Upper lobe of left lung (tissue), 6 donors: ENCODE data around the gene RHBDF2. TPM values are rescaled to one million over a fixed set of nuclear protein-coding genes. Genes with fewer than 3 reads are reported as not detected.

Source experiments
- ATAC-seq, 2 donors: fragments of 200-7000 bp; cut with Tn5 transposase; one replicate each; pipeline ENCODE4 v1.9.1; 2022; ENCODE audit warnings: mild to moderate bottlenecking in 2 of 2, moderate library complexity in 2 of 2; ENCODE audit not compliant: low FRiP score in 2 of 2
- DNase-seq, 2 donors: peaks; one replicate each; pipeline ENCODE4 v3.0.0-alpha.2; 2019 to 2020
- H3K27ac ChIP-seq, 4 donors: fragments of 200-600 bp; sonication (generic); one replicate each; pipeline ENCODE4 v1.5.1; 2016 to 2019
- H3K27me3 ChIP-seq, 4 donors: fragments of 200-600 bp; sonication (generic); one replicate each; pipeline ENCODE4 v1.5.1; 2017 to 2019
- H3K36me3 ChIP-seq, 4 donors: fragments of 200-600 bp; sonication (generic); one replicate each; pipeline ENCODE4 v1.5.1; 2016 to 2019
- H3K4me1 ChIP-seq, 4 donors: fragments of 200-600 bp; sonication (generic); one replicate each; pipeline ENCODE4 v1.5.1; 2018 to 2019
- H3K4me3 ChIP-seq, 4 donors: fragments of 200-600 bp; sonication (generic); one replicate each; pipeline ENCODE4 v1.5.1; 2017 to 2019; ENCODE audit warnings: mild to moderate bottlenecking in 2 of 4, moderate library complexity in 1 of 4
- H3K9me3 ChIP-seq, 4 donors: fragments of 200-600 bp; sonication (generic); one replicate each; pipeline ENCODE4 v1.5.1; 2018 to 2019
- CTCF ChIP-seq, 6 experiments: fragments of 450-650 bp in 4 of 6; fragments of 200-600 bp in 2 of 6; sonication (generic) in 2 of 6; IDR thresholded peaks; one replicate each; pipeline ENCODE4 v1.5.1; 2016 to 2019; ENCODE audit warnings: antibody characterized with exemption in 6 of 6
- EP300 ChIP-seq, 4 donors: sonication (generic); formaldehyde crosslinking; IDR thresholded peaks; one replicate each; pipeline ENCODE4 v1.5.1; 2017; ENCODE audit warnings: antibody characterized with exemption in 4 of 4, control low read depth in 2 of 4
- POLR2A ChIP-seq, 4 donors: fragments of 450-650 bp; IDR thresholded peaks; one replicate each; pipeline ENCODE4 v1.5.1; 2016 to 2017; ENCODE audit warnings: antibody characterized with exemption in 4 of 4, mild to moderate bottlenecking in 2 of 4
- POLR2AphosphoS5 ChIP-seq, 2 donors: sonication (generic); formaldehyde crosslinking; IDR thresholded peaks; one replicate each; pipeline ENCODE4 v1.5.1; 2017; ENCODE audit warnings: antibody characterized with exemption in 2 of 2
- WGBS, 2 donors: methylation state at CpG; one replicate each; pipeline ENCODE4 v1.1.5; 2017 to 2018; 5-methylcytosine and 5-hydroxymethylcytosine counted together
- total RNA-seq, 6 donors: library from RNA; depleted of rRNA in 4 of 6; stranded (reverse); fragments of >200 nt in 4 of 6; gene quantifications; one replicate each; pipeline versions ENCODE4 v1.1.0 to v1.2.1, GENCODE V29; 2016 to 2021
- donor health status: DM: no; HTN: no; CAD: no; lungs with moderate emphysema.
- donor health status: DM: no; HTN: yes; CAD: no; lungs with severe emphysema.

The RHBDF2 gene
- total RNA-seq, 6 donors from 2014 or later = 34.3 to 137 (median 47.6) TPM

GRCh38 chr17:76433693-76434092 lies 67.5 kb downstream of the RHBDF2 start:
- DNase-seq (no peak), ATAC-seq (no peak)
- Histone ChIP-seq H3K27me3 (no peaks in the 10 kb centered on the region), H3K4me1 (peaks cover 0 to 23% (median 13%) of the 10 kb centered on the region in 4 donors), H3K27ac (no peak overlapping the region), H3K36me3 (peaks cover 0 to 2% (median 0%) of the 10 kb centered on the region in 4 donors), H3K9me3 (no peaks in the 10 kb centered on the region), H3K4me3 (no peak overlapping the region)
- TF ChIP-seq POLR2A (IDR thresholded peaks at IDR 0.05) (no peak), POLR2AphosphoS5 (IDR thresholded peaks at IDR 0.05) (no peak), CTCF (IDR thresholded peaks at IDR 0.05) (no peak), EP300 (IDR thresholded peaks at IDR 0.05) (no peak)
- 93 to 95% methylated on average over 9 of the region's 9 CpGs for WGBS, 2 donors

- Histone ChIP-seq H3K36me3 (peaks cover 0 to 2% (median 0%) of the 10 kb centered on the region in 4 donors), H3K27me3 (no peaks in the 10 kb centered on the region), H3K4me3 (no peak overlapping the region), H3K27ac (no peak overlapping the region), H3K9me3 (no peaks in the 10 kb centered on the region), H3K4me1 (peaks cover 0 to 23% (median 17%) of the 10 kb centered on the region in 4 donors)
- ATAC-seq (no peak), DNase-seq (no peak)
- 81 to 84% methylated on average over 3 of the region's 3 CpGs for WGBS, 2 donors
- TF ChIP-seq POLR2A (IDR thresholded peaks at IDR 0.05) = no peak
- TF ChIP-seq POLR2AphosphoS5 (IDR thresholded peaks at IDR 0.05) = no peak
- TF ChIP-seq CTCF (IDR thresholded peaks at IDR 0.05) = peak in 3 of 6 experiments; percentile 13 to 40 (median 28)
- TF ChIP-seq EP300 (IDR thresholded peaks at IDR 0.05) = no peak
These were observed 68.4 kb downstream of the RHBDF2 start for GRCh38 chr17:76432712-76433336.

- Histone ChIP-seq H3K9me3 (no peaks in the 10 kb centered on the region), H3K4me3 (no peak overlapping the region), H3K27ac (no peak overlapping the region), H3K27me3 (no peaks in the 10 kb centered on the region), H3K4me1 (peaks cover 0 to 29% (median 23%) of the 10 kb centered on the region in 4 donors), H3K36me3 (peaks cover 0 to 2% (median 0%) of the 10 kb centered on the region in 4 donors)
- no peak for ATAC-seq
- TF ChIP-seq EP300 (IDR thresholded peaks at IDR 0.05) = no peak
- no peak for TF ChIP-seq POLR2AphosphoS5 (IDR thresholded peaks at IDR 0.05)
- TF ChIP-seq POLR2A (IDR thresholded peaks at IDR 0.05) = no peak
- TF ChIP-seq CTCF (IDR thresholded peaks at IDR 0.05) = no peak
- WGBS, 2 donors = 55 to 71% methylated on average over 6 of the region's 6 CpGs
- DNase-seq = no peak
These were observed 69.2 kb downstream of the RHBDF2 start for GRCh38 chr17:76432004-76432403.

GRCh38 chr17:76431509-76431908 lies 69.7 kb downstream of the RHBDF2 start:
- peaks cover 0 to 31% (median 26%) of the 10 kb centered on the region in 4 donors for H3K4me1 ChIP-seq
- no peaks in the 10 kb centered on the region for H3K27me3 ChIP-seq
- H3K27ac ChIP-seq = no peak overlapping the region
- H3K36me3 ChIP-seq = peaks cover 0 to 2% (median 0%) of the 10 kb centered on the region in 4 donors
- no peak for DNase-seq
- H3K4me3 ChIP-seq = no peak overlapping the region
- TF ChIP-seq POLR2A (IDR thresholded peaks at IDR 0.05) (no peak), POLR2AphosphoS5 (IDR thresholded peaks at IDR 0.05) (no peak), CTCF (IDR thresholded peaks at IDR 0.05) (no peak), EP300 (IDR thresholded peaks at IDR 0.05) (no peak)
- H3K9me3 ChIP-seq = no peaks in the 10 kb centered on the region
- ATAC-seq = no peak
- WGBS, 2 donors = 93 to 96% methylated on average over 2 of the region's 2 CpGs

- no peak for DNase-seq
- 90 to 100% methylated on average over 1 of the region's 1 CpG for WGBS, 2 donors
- peak overlapping the region in 2 of 4 donors; percentile 60 to 68 for H3K27ac ChIP-seq
- no peak for ATAC-seq
- TF ChIP-seq POLR2AphosphoS5 (IDR thresholded peaks at IDR 0.05) = no peak
- TF ChIP-seq POLR2A (IDR thresholded peaks at IDR 0.05) = no peak
- TF ChIP-seq EP300 (IDR thresholded peaks at IDR 0.05) = no peak
- TF ChIP-seq CTCF (IDR thresholded peaks at IDR 0.05) = no peak
- H3K4me1 ChIP-seq = peaks cover 0 to 31% (median 26%) of the 10 kb centered on the region in 4 donors
- H3K4me3 ChIP-seq = no peak overlapping the region
- H3K27me3 ChIP-seq = no peaks in the 10 kb centered on the region
- H3K36me3 ChIP-seq = no peaks in the 10 kb centered on the region
- no peaks in the 10 kb centered on the region for H3K9me3 ChIP-seq
These were observed 72.7 kb downstream of the RHBDF2 start for GRCh38 chr17:76428511-76428910.
